H1 (cell line): ENCODE measurements around the gene UCMA. TPM values are rescaled to one million over a fixed set of nuclear protein-coding genes. Genes with fewer than 3 reads are reported as not detected.
"Not testable (repeated sequence)": the region's sequence is repeated elsewhere in the genome, so short reads cannot be mapped to it uniquely, and the experiment has no call there.

ENCODE experiments used
- CTCF ChIA-PET: fragments of 300-600 bp; sonication (Branson Sonifier 250); formaldehyde crosslinking; loops from one replicate; lab custom pipeline; 2021; ENCODE audit not compliant: partially characterized antibody; lab: Charles Lee
- POLR2A ChIA-PET: fragments of 300-600 bp; sonication (Branson Sonifier 250); formaldehyde crosslinking; loops from one replicate; lab custom pipeline; 2021; ENCODE audit warnings: inconsistent platforms; ENCODE audit not compliant: partially characterized antibody; lab: Charles Lee
- DNase-seq, 2 experiments: peaks; one replicate each; pipeline versions ENCODE4 v3.0.0 to v3.0.0-alpha.2; 2010 to 2022; ENCODE audit warnings: low spot score in 2 of 2, low read depth in 1 of 2, mixed read lengths in 1 of 2
- FAIRE-seq: peaks from 2 replicates; lab custom pipeline; 2011; peaks lifted over from hg19 to GRCh38; lab: Jason Lieb, UNC
- H2AFZ ChIP-seq: 2 replicates; pipeline ENCODE4 v1.8.1; 2012; ENCODE audit warnings: low read length, inconsistent platforms
- H2AK5ac ChIP-seq: 2 replicates; pipeline ENCODE4 v1.6.1; 2013; ENCODE audit warnings: low read depth, low read length
- H2BK120ac ChIP-seq: replicated peaks from 2 replicates; pipeline ENCODE3; 2013; ENCODE audit warnings: low read depth, low read length, inconsistent platforms
- H2BK12ac ChIP-seq: 2 replicates; pipeline ENCODE4 v1.6.1; 2013; ENCODE audit warnings: low read depth, low read length
- H2BK15ac ChIP-seq: 2 replicates; pipeline ENCODE4 v1.6.1; 2013; ENCODE audit warnings: low read length
- H2BK20ac ChIP-seq: 2 replicates; pipeline ENCODE4 v1.6.1; 2013; ENCODE audit warnings: low read length
- H2BK5ac ChIP-seq: 2 replicates; pipeline ENCODE4 v1.6.1; 2013; ENCODE audit warnings: low read depth, low read length
- H3K14ac ChIP-seq: 2 replicates; pipeline ENCODE4 v1.6.1; 2013; ENCODE audit warnings: inconsistent platforms; ENCODE audit not compliant: insufficient read length
- H3K18ac ChIP-seq: 2 replicates; pipeline ENCODE4 v1.6.1; 2013; ENCODE audit warnings: low read length; ENCODE audit errors: extremely low read depth
- H3K23ac ChIP-seq: 2 replicates; pipeline ENCODE4 v1.6.1; 2013; ENCODE audit warnings: inconsistent platforms; ENCODE audit not compliant: insufficient read length
- H3K23me2 ChIP-seq: 2 replicates; pipeline ENCODE4 v1.6.1; 2013; ENCODE audit warnings: low read depth, low read length
- H3K27ac ChIP-seq: 2 replicates; pipeline ENCODE4 v1.6.1; 2011; ENCODE audit warnings: low read depth, low read length, inconsistent platforms
- H3K27me3 ChIP-seq, 4 experiments: replicated peaks in 1 of 4; 1 replicate in 1 of 4; 2 replicates in 3 of 4; pipeline versions ENCODE4 v1.6.1 to v1.8.1; 2011 to 2013; ENCODE audit warnings: low read length in 3 of 4, mild to moderate bottlenecking in 3 of 4, inconsistent platforms in 2 of 4, mixed read lengths in 2 of 4, moderate library complexity in 1 of 4; ENCODE audit not compliant: control insufficient read depth in 3 of 4, insufficient read depth in 3 of 4; ENCODE audit errors: extremely low read depth in 1 of 4
- H3K36me3 ChIP-seq, 4 experiments: 2 replicates each; pipeline versions ENCODE4 v1.6.1 to v1.8.1; 2011 to 2013; ENCODE audit warnings: mild to moderate bottlenecking in 4 of 4, low read length in 3 of 4, moderate library complexity in 2 of 4, control low read depth in 1 of 4, inconsistent platforms in 1 of 4; ENCODE audit not compliant: insufficient read depth in 4 of 4, control insufficient read depth in 2 of 4
- H3K4ac ChIP-seq: replicated peaks from 2 replicates; pipeline ENCODE3; 2013; ENCODE audit warnings: low read length, low read depth, mixed read lengths, inconsistent platforms; ENCODE audit not compliant: insufficient read length
- H3K4me1 ChIP-seq, 4 experiments: replicated peaks in 1 of 4; 1 replicate in 1 of 4; 2 replicates in 3 of 4; pipeline versions ENCODE4 v1.6.1 to v1.8.1; 2011 to 2013; ENCODE audit warnings: low read length in 3 of 4, inconsistent platforms in 2 of 4, mixed read lengths in 1 of 4; ENCODE audit not compliant: insufficient read depth in 4 of 4, control insufficient read depth in 3 of 4
- H3K4me2 ChIP-seq, 2 experiments: 2 replicates each; pipeline versions ENCODE4 v1.6.1 to v1.8.1; 2011 to 2013; ENCODE audit warnings: low read depth in 2 of 2, low read length in 2 of 2, control low read depth in 1 of 2, inconsistent platforms in 1 of 2, mild to moderate bottlenecking in 1 of 2; ENCODE audit not compliant: insufficient read depth in 1 of 2
- H3K4me3 ChIP-seq, 4 experiments: fragments of 200-600, 300-600 bp in 1 of 4; sonication (generic), shearing (Covaris generic), sonication (Bioruptor Twin) in 1 of 4; 2 replicates each; pipeline versions ENCODE4 v1.5.1 to v1.8.1; 2011 to 2016; ENCODE audit warnings: low read length in 4 of 4, low read depth in 3 of 4, control low read depth in 2 of 4, inconsistent platforms in 2 of 4, mild to moderate bottlenecking in 2 of 4, mixed read lengths in 1 of 4, moderate library complexity in 1 of 4; ENCODE audit not compliant: insufficient read depth in 2 of 4; ENCODE audit errors: extremely low read depth in 1 of 4
- H3K56ac ChIP-seq: replicated peaks from 2 replicates; pipeline ENCODE3; 2013; ENCODE audit warnings: low read depth, mild to moderate bottlenecking, mixed read lengths, low read length, inconsistent platforms; ENCODE audit not compliant: insufficient read length
- H3K79me1 ChIP-seq: 2 replicates; pipeline ENCODE4 v1.6.1; 2013; ENCODE audit warnings: low read depth, low read length, control low read depth
- H3K79me2 ChIP-seq, 2 experiments: 2 replicates each; pipeline versions ENCODE4 v1.6.1 to v1.8.1; 2012 to 2013; ENCODE audit warnings: low read length in 2 of 2, mild to moderate bottlenecking in 2 of 2, inconsistent platforms in 1 of 2; ENCODE audit not compliant: insufficient read depth in 2 of 2, control insufficient read depth in 1 of 2
- H3K9ac ChIP-seq, 4 experiments: replicated peaks in 1 of 4; 1 replicate in 1 of 4; 2 replicates in 3 of 4; pipeline versions ENCODE4 v1.6.1 to v1.8.1; 2011 to 2013; ENCODE audit warnings: low read depth in 3 of 4, low read length in 3 of 4, control low read depth in 2 of 4, mild to moderate bottlenecking in 2 of 4, moderate library complexity in 2 of 4, inconsistent platforms in 1 of 4; ENCODE audit errors: extremely low read depth in 1 of 4
- H3K9me3 ChIP-seq, 2 experiments: 2 replicates each; pipeline versions ENCODE4 v1.6.1 to v1.8.1; 2012 to 2013; ENCODE audit warnings: mild to moderate bottlenecking in 2 of 2, moderate library complexity in 2 of 2, control low read depth in 1 of 2, inconsistent platforms in 1 of 2, low read depth in 1 of 2, low read length in 1 of 2, mixed read lengths in 1 of 2; ENCODE audit not compliant: insufficient read depth in 2 of 2
- H4K20me1 ChIP-seq, 2 experiments: replicated peaks in 1 of 2; 2 replicates each; pipeline versions ENCODE3 to v1.8.1; 2011 to 2013; ENCODE audit warnings: inconsistent platforms in 2 of 2, low read length in 2 of 2, mild to moderate bottlenecking in 1 of 2; ENCODE audit not compliant: insufficient read depth in 2 of 2, control insufficient read depth in 1 of 2
- H4K5ac ChIP-seq: 2 replicates; pipeline ENCODE4 v1.6.1; 2013; ENCODE audit warnings: low read length, low read depth, mixed read lengths, inconsistent platforms; ENCODE audit not compliant: insufficient read length
- H4K8ac ChIP-seq: 2 replicates; pipeline ENCODE4 v1.8.0; 2013; ENCODE audit warnings: mild to moderate bottlenecking, moderate library complexity, low read length, inconsistent platforms; ENCODE audit not compliant: insufficient read depth; ENCODE audit errors: extremely low read depth
- H4K91ac ChIP-seq: replicated peaks from 2 replicates; pipeline ENCODE3; 2013; ENCODE audit warnings: low read length, mixed read lengths, inconsistent platforms; ENCODE audit not compliant: insufficient read length
- BRCA1 ChIP-seq: IDR thresholded peaks from 2 replicates; pipeline ENCODE4 v1.6.1; 2012; ENCODE audit warnings: low read depth, low read length, improper control_type of control experiment
- RXRA ChIP-seq: IDR thresholded peaks from 2 replicates; pipeline ENCODE4 v1.6.1; 2011; ENCODE audit warnings: low read depth, mild to moderate bottlenecking, low read length, moderate library complexity; ENCODE audit not compliant: insufficient read depth
- SUZ12 ChIP-seq: fragments of 200-600 bp; sonication (generic); IDR thresholded peaks from 2 replicates; pipeline ENCODE4 v1.6.1; 2012; ENCODE audit warnings: mild to moderate bottlenecking, inconsistent platforms, low read length, moderate library complexity, mixed read lengths
- WGBS, 2 experiments: shearing (Covaris generic) in 1 of 2; methylation state at CpG; one replicate each; pipeline versions ENCODE4 v1.1.6 to v1.1.7; 2013 to 2015; ENCODE audit warnings: low lambda C conversion rate in 2 of 2, mixed read lengths in 2 of 2, inconsistent platforms in 1 of 2, low coverage in 1 of 2, missing lambda C conversion rate in 1 of 2; ENCODE audit not compliant: insufficient replicate concordance in 2 of 2, insufficient coverage in 1 of 2, insufficient read length in 1 of 2; ENCODE audit errors: extremely low coverage in 1 of 2, missing lambda C conversion rate in 1 of 2; 5-methylcytosine and 5-hydroxymethylcytosine counted together
- polyA plus RNA-seq, 7 experiments: library from polyadenylated mRNA; depleted of rRNA in 3 of 7; stranded (reverse) in 5 of 7; unstranded in 2 of 7; fragments of >200 nt in 5 of 7; fragments of 200-250 nt in 2 of 7; gene quantifications; 1 replicate in 5 of 7; 2 replicates in 1 of 7; 4 replicates in 1 of 7; pipeline versions ENCODE4 v1.2.1 to v1.2.3, GENCODE V29; 2011 to 2013; ENCODE audit warnings: missing spikeins in 2 of 7, mixed read lengths in 2 of 7
- total RNA-seq: library from RNA; stranded (reverse); fragmentation: NEBNext Ultra II Directional; extraction: Animal tissue kit (Norgen Biotek cat#: 25700); gene quantifications from 2 replicates; pipeline ENCODE4 v1.2.1, GENCODE V29; 2021
- TF ChIP-seq, protein P1 (sequence below): IDR thresholded peaks from 2 replicates; pipeline ENCODE4 v1.6.1; 2012; ENCODE audit warnings: inconsistent platforms

UCMA gene
- total and polyA plus RNA-seq, 2 of the 8 experiments (the other 6 are each of a cell fraction or from before 2014, with no cell fraction given) = 1.2 to 4.6 TPM

DNA sequence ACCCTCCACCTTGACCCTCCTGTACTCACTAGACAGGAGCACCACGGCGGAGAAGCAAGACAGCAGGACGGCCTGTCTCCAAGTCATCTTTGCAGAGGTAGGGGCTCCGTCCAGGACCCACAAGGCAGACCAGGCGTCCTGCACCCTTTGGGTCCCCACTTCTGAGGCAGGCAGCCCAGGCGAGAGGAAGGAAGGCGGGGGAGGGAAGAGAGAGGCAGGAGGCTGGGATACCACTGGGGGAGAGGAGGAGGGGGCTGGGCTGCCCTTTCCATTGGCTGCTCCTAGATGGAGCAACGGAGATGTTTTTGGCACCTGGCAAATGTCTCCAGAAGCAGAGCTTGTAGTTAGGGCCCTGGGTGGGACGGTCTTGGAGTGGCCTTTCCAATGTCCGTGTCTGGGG lies at the start of gene UCMA (continued):
- no peak for TF ChIP-seq SUZ12
- TF ChIP-seq BRCA1 = no peak
- TF ChIP-seq RXRA = no peak
- TF ChIP-seq, protein P1, sequence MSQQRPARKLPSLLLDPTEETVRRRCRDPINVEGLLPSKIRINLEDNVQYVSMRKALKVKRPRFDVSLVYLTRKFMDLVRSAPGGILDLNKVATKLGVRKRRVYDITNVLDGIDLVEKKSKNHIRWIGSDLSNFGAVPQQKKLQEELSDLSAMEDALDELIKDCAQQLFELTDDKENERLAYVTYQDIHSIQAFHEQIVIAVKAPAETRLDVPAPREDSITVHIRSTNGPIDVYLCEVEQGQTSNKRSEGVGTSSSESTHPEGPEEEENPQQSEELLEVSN = no peak

DNA sequence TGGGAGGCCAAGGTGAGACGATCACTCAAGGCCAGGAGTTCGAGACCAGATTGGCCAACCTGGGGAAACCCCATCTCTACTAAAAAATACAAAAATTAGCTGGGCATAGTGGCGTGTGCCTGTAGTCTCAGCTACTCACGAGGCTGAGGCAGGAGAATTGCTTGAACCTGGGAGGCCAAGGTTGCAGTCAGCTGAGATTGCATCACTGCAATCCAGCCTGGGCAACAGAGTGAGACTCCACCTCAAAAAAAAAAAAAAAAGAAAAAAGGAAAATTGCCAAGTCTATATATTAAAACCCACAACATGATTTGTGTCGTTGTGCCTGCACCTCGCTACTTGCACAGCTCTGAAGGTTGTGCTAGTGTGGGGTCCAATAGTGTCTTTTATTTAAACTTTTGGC lies 48.2 kb upstream of the UCMA start:
- not testable (repeated sequence) for H3K4me3 ChIP-seq, FAIRE-seq, H4K5ac ChIP-seq, H3K27me3 ChIP-seq, H4K8ac ChIP-seq, H4K91ac ChIP-seq, H2BK5ac ChIP-seq, H4K20me1 ChIP-seq, H2AK5ac ChIP-seq, H3K23ac ChIP-seq, H2AFZ ChIP-seq, H3K9ac ChIP-seq, DNase-seq, H3K56ac ChIP-seq, H3K4me2 ChIP-seq, H3K4me1 ChIP-seq, H3K27ac ChIP-seq, H3K18ac ChIP-seq, H3K4ac ChIP-seq, H2BK12ac ChIP-seq, H3K9me3 ChIP-seq, H3K79me1 ChIP-seq, H3K14ac ChIP-seq, H3K79me2 ChIP-seq, H2BK20ac ChIP-seq, H2BK120ac ChIP-seq, H2BK15ac ChIP-seq, H3K36me3 ChIP-seq, H3K23me2 ChIP-seq
- CTCF ChIA-PET = interaction anchor here (1.4 kb wide), 1 partner anchor 83 kb away, joined by 4 read pairs; no protein-coding TSS in a partner anchor
- WGBS, 2 experiments = 97% methylated on average over 6 of the region's 6 CpGs; no CpG with 5 or more reads in 1 of the 2 experiments
- POLR2A ChIA-PET = interaction anchor here (1.0 to 1.4 kb wide), 2 partner anchors 20 to 67 kb away, joined by 3 read pairs; no protein-coding TSS in a partner anchor
